Lung (tissue), 12 donors: ENCODE measurements around the gene PHF24. TPM values are rescaled to one million over a fixed set of nuclear protein-coding genes. Genes with fewer than 3 reads are reported as not detected.
A peak's percentile ranks its signal among the peaks of the same experiment; 100 is the strongest.

Experiments used
- ATAC-seq: fragments of 200-7000 bp; cut with Tn5 transposase; one replicate; pipeline ENCODE4 v1.9.1; 2020; ENCODE audit warnings: moderate number of reproducible peaks; ENCODE audit not compliant: insufficient read depth, low FRiP score
- DNase-seq, 3 donors: peaks; one replicate each; pipeline ENCODE4 v3.0.0-alpha.2; 2013 to 2017
- H3K27ac ChIP-seq, 2 donors: one replicate each; pipeline ENCODE4 v1.5.1; 2013; ENCODE audit warnings: mild to moderate bottlenecking in 2 of 2, moderate library complexity in 2 of 2, control low read depth in 1 of 2, inconsistent platforms in 1 of 2, low read depth in 1 of 2, low read length in 1 of 2
- H3K27me3 ChIP-seq, 3 donors: one replicate each; pipeline ENCODE4 v1.5.1; 2013; ENCODE audit warnings: low read length in 2 of 3; ENCODE audit not compliant: control insufficient read depth in 3 of 3, insufficient read depth in 3 of 3
- H3K36me3 ChIP-seq, 4 donors: one replicate each; pipeline ENCODE4 v1.5.1; 2013; ENCODE audit warnings: low read length in 4 of 4, mild to moderate bottlenecking in 1 of 4, moderate library complexity in 1 of 4; ENCODE audit not compliant: control insufficient read depth in 4 of 4, insufficient read depth in 4 of 4
- H3K4me1 ChIP-seq, 5 donors: one replicate each; pipeline ENCODE4 v1.5.1; 2013; ENCODE audit warnings: low read length in 5 of 5, mild to moderate bottlenecking in 2 of 5, moderate library complexity in 1 of 5; ENCODE audit not compliant: control insufficient read depth in 5 of 5, insufficient read depth in 5 of 5
- H3K4me3 ChIP-seq: one replicate; pipeline ENCODE4 v1.5.1; 2013; ENCODE audit warnings: mild to moderate bottlenecking, control low read depth, moderate library complexity
- H3K9ac ChIP-seq, 2 donors: one replicate each; pipeline ENCODE4 v1.5.1; 2013; ENCODE audit warnings: low read length in 2 of 2, control low read depth in 1 of 2; ENCODE audit not compliant: insufficient read depth in 1 of 2
- H3K9me3 ChIP-seq, 4 donors: one replicate each; pipeline ENCODE4 v1.5.1; 2013; ENCODE audit warnings: low read length in 3 of 4, mild to moderate bottlenecking in 1 of 4, moderate library complexity in 1 of 4; ENCODE audit not compliant: control insufficient read depth in 4 of 4, insufficient read depth in 3 of 4
- WGBS, 2 donors: extraction: QIAGEN DNeasy Blood & Tissue Kit; methylation state at CpG; one replicate each; pipeline ENCODE4 v1.1.7; 2013; 5-methylcytosine and 5-hydroxymethylcytosine counted together
- polyA plus RNA-seq, 2 donors: library from polyadenylated mRNA; stranded (reverse); fragments of 200-250 nt; gene quantifications; one replicate each; pipeline ENCODE4 v1.2.1, GENCODE V29; 2013
- total RNA-seq, 2 donors: library from RNA; depleted of rRNA in 1 of 2; stranded (reverse); fragments of >200 nt in 1 of 2; gene quantifications; one replicate each; pipeline ENCODE4 v1.2.1, GENCODE V29; 2014 to 2021
- TF ChIP-seq, protein P1 (sequence below): IDR thresholded peaks from 2 replicates; pipeline ENCODE4 v1.5.1; 2012; ENCODE audit warnings: mild to moderate bottlenecking; ENCODE audit errors: control extremely low read depth, extremely low read depth
- donor health status: control.
- donor health status: control.
- donor health status: Bipolar disorder and iron deficiency.
- donor health status: healthy.
- donor health status: DM: yes; HTN: yes; CAD: no.

Gene PHF24
- total and polyA plus RNA-seq, 4 donors = 0.10 to 1.0 (median 0.31) TPM

DNA sequence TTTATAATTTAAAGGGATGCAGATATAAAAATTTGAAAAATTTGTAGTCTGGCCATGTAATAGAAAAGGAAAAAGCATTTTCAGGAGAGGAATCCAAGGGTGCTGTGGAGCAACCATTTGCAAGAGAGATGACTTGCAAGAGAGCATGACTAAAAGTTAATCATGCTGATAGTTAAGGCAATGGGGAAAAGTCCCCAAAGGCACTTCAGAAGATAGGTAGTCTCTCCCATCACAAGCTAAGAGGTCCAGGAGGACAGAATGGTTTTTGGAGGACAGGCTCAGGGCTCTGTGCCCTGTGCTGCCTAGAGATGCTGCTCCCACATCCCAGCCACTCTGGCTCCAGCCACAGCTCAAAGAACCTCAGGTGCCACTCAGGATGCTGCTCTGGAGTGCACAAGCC, 70.3 kb downstream of the PHF24 start:
- Histone ChIP-seq H3K9ac (no peak overlapping the region), H3K4me1 (peaks cover 0 to 15% (median 0%) of the 10 kb centered on the region in 5 donors), H3K9me3 (no peaks in the 10 kb centered on the region), H3K36me3 (peaks cover 0 to 4% (median 1%) of the 10 kb centered on the region in 4 donors), H3K27ac (no peak overlapping the region), H3K4me3 (no peak overlapping the region), H3K27me3 (no peaks in the 10 kb centered on the region)
- DNase-seq = no peak
- ATAC-seq = no peak
- TF ChIP-seq, protein P1, sequence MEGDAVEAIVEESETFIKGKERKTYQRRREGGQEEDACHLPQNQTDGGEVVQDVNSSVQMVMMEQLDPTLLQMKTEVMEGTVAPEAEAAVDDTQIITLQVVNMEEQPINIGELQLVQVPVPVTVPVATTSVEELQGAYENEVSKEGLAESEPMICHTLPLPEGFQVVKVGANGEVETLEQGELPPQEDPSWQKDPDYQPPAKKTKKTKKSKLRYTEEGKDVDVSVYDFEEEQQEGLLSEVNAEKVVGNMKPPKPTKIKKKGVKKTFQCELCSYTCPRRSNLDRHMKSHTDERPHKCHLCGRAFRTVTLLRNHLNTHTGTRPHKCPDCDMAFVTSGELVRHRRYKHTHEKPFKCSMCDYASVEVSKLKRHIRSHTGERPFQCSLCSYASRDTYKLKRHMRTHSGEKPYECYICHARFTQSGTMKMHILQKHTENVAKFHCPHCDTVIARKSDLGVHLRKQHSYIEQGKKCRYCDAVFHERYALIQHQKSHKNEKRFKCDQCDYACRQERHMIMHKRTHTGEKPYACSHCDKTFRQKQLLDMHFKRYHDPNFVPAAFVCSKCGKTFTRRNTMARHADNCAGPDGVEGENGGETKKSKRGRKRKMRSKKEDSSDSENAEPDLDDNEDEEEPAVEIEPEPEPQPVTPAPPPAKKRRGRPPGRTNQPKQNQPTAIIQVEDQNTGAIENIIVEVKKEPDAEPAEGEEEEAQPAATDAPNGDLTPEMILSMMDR = no peak

DNA sequence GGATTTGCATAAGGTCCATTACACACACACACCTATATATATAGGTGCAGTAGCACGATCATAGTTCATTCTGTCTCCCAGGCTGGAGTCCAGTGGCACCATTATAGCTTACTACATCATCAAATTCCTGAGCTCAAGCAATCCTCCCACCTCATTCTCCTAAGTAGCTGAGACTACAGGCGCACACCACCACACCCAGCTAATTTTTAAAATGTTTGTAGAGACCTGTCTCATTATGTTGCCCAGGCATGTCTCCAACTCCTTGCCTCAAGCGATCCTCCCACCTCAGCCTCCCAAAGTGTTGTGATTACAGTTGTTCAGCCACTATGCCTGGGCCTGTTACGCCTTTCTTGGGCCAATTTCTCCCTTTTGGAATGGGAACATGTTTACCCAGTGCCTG, 71.2 kb downstream of the PHF24 start:
- no peaks in the 10 kb centered on the region for H3K27me3 ChIP-seq
- peaks cover 0 to 4% (median 1%) of the 10 kb centered on the region in 4 donors for H3K36me3 ChIP-seq
- ATAC-seq (no peak), DNase-seq (no peak)
- H3K9me3 ChIP-seq = no peaks in the 10 kb centered on the region
- WGBS, 2 donors = 87 to 91% methylated on average over 4 of the region's 4 CpGs
- H3K9ac ChIP-seq = no peak overlapping the region
- H3K27ac ChIP-seq = no peak overlapping the region
- no peak overlapping the region for H3K4me3 ChIP-seq
- H3K4me1 ChIP-seq = peaks cover 0 to 15% (median 0%) of the 10 kb centered on the region in 5 donors
- TF ChIP-seq, protein P1 = no peak

DNA sequence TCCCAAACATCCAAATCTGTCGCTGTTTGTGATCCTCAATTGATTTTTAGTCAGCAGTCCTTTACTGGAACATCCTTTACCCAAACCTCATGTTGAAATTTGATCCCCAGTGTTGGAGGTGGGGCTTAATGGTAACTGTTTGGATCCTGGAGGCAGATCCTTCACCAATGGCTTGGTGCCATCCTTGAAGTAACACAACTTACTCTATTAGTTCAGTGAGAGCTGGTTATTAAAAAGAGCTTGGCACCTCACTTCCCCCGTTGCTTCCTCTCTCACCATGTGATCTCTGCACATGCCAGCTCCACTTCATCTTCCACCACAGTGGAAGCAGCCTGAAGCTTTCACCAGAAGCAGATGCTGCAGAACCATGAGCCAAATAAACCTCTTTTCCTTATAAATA, 71.8 kb downstream of the PHF24 start:
- no peaks in the 10 kb centered on the region for H3K27me3 ChIP-seq
- no peaks in the 10 kb centered on the region for H3K9me3 ChIP-seq
- peaks cover 0 to 15% (median 0%) of the 10 kb centered on the region in 5 donors for H3K4me1 ChIP-seq
- no peak overlapping the region for H3K4me3 ChIP-seq
- DNase-seq (peak; percentile 22 to 54 (median 51)), ATAC-seq (no peak)
- TF ChIP-seq, protein P1 = no peak
- H3K36me3 ChIP-seq = peaks cover 0 to 4% (median 1%) of the 10 kb centered on the region in 4 donors
- WGBS, 2 donors = 51 to 64% methylated on average over 2 of the region's 2 CpGs
- H3K27ac ChIP-seq = no peak overlapping the region
- H3K9ac ChIP-seq = no peak overlapping the region

Other genes with a start within 250 kb of the PHF24 start
- gene CCL21, start 248.1 kb upstream of the PHF24 start, total RNA-seq = 100 to 1,000 TPM in 1 of 2 donors, 10 to 100 TPM in 1; 67.3 to 473 TPM
- 100 to 1,000 TPM; 140 to 223 TPM for gene CCL21, start 248.1 kb upstream of the PHF24 start, polyA plus RNA-seq
- 10 to 100 TPM in 1 of 2 donors, 1 to 10 TPM in 1; 4.5 to 10.3 TPM for gene DNAJB5, start 31.5 kb downstream of the PHF24 start, total RNA-seq
- 1 to 10 TPM; 4.8 to 8.9 TPM for gene DNAJB5, start 31.5 kb downstream of the PHF24 start, polyA plus RNA-seq
- 100 to 1,000 TPM; 164 to 249 TPM for gene VCP, start 114.3 kb downstream of the PHF24 start, total RNA-seq
- gene VCP, start 114.3 kb downstream of the PHF24 start, polyA plus RNA-seq = 100 to 1,000 TPM in 1 of 2 donors, 10 to 100 TPM in 1; 58.5 to 193 TPM
- gene FANCG, start 121.7 kb downstream of the PHF24 start, total RNA-seq = 10 to 100 TPM; 15.2 to 15.4 TPM
- 10 to 100 TPM in 1 of 2 donors, 1 to 10 TPM in 1; 7.2 to 20.6 TPM for gene FANCG, start 121.7 kb downstream of the PHF24 start, polyA plus RNA-seq
- 10 to 100 TPM; 20.4 to 38.1 TPM for gene PIGO, start 138.3 kb downstream of the PHF24 start, total RNA-seq
- gene PIGO, start 138.3 kb downstream of the PHF24 start, polyA plus RNA-seq = 10 to 100 TPM; 13.8 to 20.0 TPM
- gene STOML2, start 144.8 kb downstream of the PHF24 start, total RNA-seq = 10 to 100 TPM; 64.9 to 96.5 TPM
- 100 to 1,000 TPM in 1 of 2 donors, 10 to 100 TPM in 1; 50.3 to 116 TPM for gene STOML2, start 144.8 kb downstream of the PHF24 start, polyA plus RNA-seq
- gene ATOSB, start 157.6 kb downstream of the PHF24 start, total RNA-seq = 10 to 100 TPM in 1 of 2 donors, 1 to 10 TPM in 1; 9.5 to 31.9 TPM
- 10 to 100 TPM; 14.0 to 32.0 TPM for gene ATOSB, start 157.6 kb downstream of the PHF24 start, polyA plus RNA-seq
- gene UNC13B, start 203.7 kb downstream of the PHF24 start, total RNA-seq = 100 to 1,000 TPM in 1 of 2 donors, 10 to 100 TPM in 1; 94.9 to 102 TPM
- gene UNC13B, start 203.7 kb downstream of the PHF24 start, polyA plus RNA-seq = 10 to 100 TPM; 25.8 to 34.0 TPM